Calu3 (cell line): ENCODE results near the gene TGFA. TPM values are rescaled to one million over a fixed set of nuclear protein-coding genes. Genes with fewer than 3 reads are reported as not detected.

Experiments used
- BruUV-seq: library from RNA; stranded (reverse); fragments of 400-500 nt; replicated peaks from 2 replicates; lab custom pipeline; 2021; lab: Mats Ljungman, UMichigan
- CTCF ChIA-PET: fragments of 300-600 bp; sonication (Branson Sonifier 250); formaldehyde crosslinking; loops from one replicate; lab custom pipeline; 2022; ENCODE audit warnings: antibody characterized with exemption; lab: Charles Lee
- DNase-seq: peaks from one replicate; pipeline ENCODE4 v3.0.0; 2022
- H3K27ac Mint-ChIP-seq: one replicate; pipeline ENCODE4 v1.8.0; 2022; ENCODE audit warnings: mixed read lengths; ENCODE audit not compliant: unreplicated experiment
- H3K27me3 Mint-ChIP-seq: one replicate; pipeline ENCODE4 v1.8.0; 2022; ENCODE audit warnings: mixed read lengths; ENCODE audit not compliant: unreplicated experiment
- H3K36me3 Mint-ChIP-seq: one replicate; pipeline ENCODE4 v1.8.0; 2022; ENCODE audit warnings: mild to moderate bottlenecking, moderate library complexity, mixed read lengths; ENCODE audit not compliant: insufficient read depth, unreplicated experiment
- H3K4me1 Mint-ChIP-seq: one replicate; pipeline ENCODE4 v1.8.0; 2022; ENCODE audit warnings: mild to moderate bottlenecking, low read depth, mixed read lengths; ENCODE audit not compliant: unreplicated experiment
- H3K4me3 Mint-ChIP-seq: one replicate; pipeline ENCODE4 v1.8.0; 2022; ENCODE audit warnings: mild to moderate bottlenecking, low read depth, moderate library complexity, mixed read lengths; ENCODE audit not compliant: unreplicated experiment
- H3K9me3 Mint-ChIP-seq: one replicate; pipeline ENCODE4 v1.8.0; 2022; ENCODE audit warnings: low read depth, mixed read lengths; ENCODE audit not compliant: unreplicated experiment
- CTCF ChIP-seq: fragments of 200-600 bp; IDR thresholded peaks from one replicate; pipeline ENCODE4 v1.8.0; 2022; ENCODE audit warnings: antibody characterized with exemption; ENCODE audit not compliant: unreplicated experiment
- intact Hi-C: fragments of 100-400 bp; cut with micrococcal nuclease; formaldehyde crosslinking; loops from one replicate; pipeline ENCODE4 v1.10.0; 2022; ENCODE audit not compliant: unreplicated experiment
- total RNA-seq: library from RNA; stranded (reverse); gene quantifications from 2 replicates; pipeline ENCODE4 v1.2.3, GENCODE V29; 2022

The TGFA gene
- total RNA-seq, 1 experiment from 2014 or later = 80.0 TPM

- no peak for DNase-seq
- peaks cover 24% of the 10 kb centered on the region for H3K36me3 Mint-ChIP-seq
- H3K4me1 Mint-ChIP-seq = peaks cover 16% of the 10 kb centered on the region
- no peak overlapping the region for H3K27ac Mint-ChIP-seq
- H3K4me3 Mint-ChIP-seq = no peak overlapping the region
- TF ChIP-seq CTCF = no peak
- intact Hi-C loops = no loop called here
- BruUV-seq = no TSS peak
- no peaks in the 10 kb centered on the region for H3K27me3 Mint-ChIP-seq
- CTCF ChIA-PET = no interaction called here
- H3K9me3 Mint-ChIP-seq = no peaks in the 10 kb centered on the region
Observed at GRCh38 chr2:70461414-70461813, 92.2 kb downstream of the TGFA start.

DNA sequence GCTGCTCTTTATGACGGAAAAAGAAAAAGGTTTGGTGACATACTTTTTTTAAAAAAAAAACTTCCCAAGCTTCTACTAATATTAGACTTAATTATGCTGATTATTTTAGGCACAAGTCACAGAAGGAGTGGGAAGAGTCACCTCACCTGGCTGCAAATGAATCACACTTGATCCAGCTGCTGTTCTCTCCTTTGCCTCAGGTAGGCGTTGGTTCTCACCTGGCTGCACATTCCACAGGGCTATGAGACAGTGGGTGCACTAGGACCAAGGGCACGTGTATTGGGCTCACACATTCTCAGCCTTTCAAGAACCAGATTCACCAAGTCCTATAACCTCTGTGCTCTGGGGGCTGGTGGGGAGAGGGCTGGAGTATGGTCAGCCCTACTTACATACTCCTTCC lies 93.3 kb downstream of the TGFA start:
- H3K27me3 Mint-ChIP-seq = no peaks in the 10 kb centered on the region
- peaks cover 16% of the 10 kb centered on the region for H3K4me1 Mint-ChIP-seq
- H3K36me3 Mint-ChIP-seq = peaks cover 31% of the 10 kb centered on the region
- DNase-seq = no peak
- no TSS peak for BruUV-seq
- intact Hi-C loops = no loop called here
- no peaks in the 10 kb centered on the region for H3K9me3 Mint-ChIP-seq
- CTCF ChIA-PET = interaction anchor here (0.6 kb wide), 1 partner anchor 10 kb away, joined by 7 read pairs; no protein-coding TSS in a partner anchor
- no peak overlapping the region for H3K27ac Mint-ChIP-seq
- H3K4me3 Mint-ChIP-seq = no peak overlapping the region
- no peak for TF ChIP-seq CTCF

DNA sequence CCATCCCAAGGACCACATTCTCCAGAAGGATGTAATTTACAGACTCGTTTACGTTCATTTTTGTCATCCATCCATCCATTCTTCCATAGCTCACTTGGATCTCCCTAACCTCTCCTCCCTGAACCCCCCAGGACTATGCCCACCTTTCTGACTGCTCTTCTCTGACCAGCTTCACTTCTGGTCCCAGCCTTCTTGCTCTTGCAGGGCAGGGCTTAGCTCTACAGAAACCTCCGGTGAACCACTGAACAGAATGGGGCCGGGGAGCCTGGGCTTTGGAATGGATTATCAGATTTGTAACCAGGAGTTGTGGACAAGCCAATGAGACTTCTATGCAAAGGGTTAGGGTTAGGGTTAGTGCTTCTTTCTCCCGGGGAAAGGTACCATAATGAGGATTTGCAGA lies 95.0 kb downstream of the TGFA start:
- Mint-ChIP-seq H3K27ac (no peak overlapping the region), H3K9me3 (no peaks in the 10 kb centered on the region), H3K4me3 (no peak overlapping the region), H3K36me3 (peaks cover 31% of the 10 kb centered on the region), H3K27me3 (no peaks in the 10 kb centered on the region), H3K4me1 (peaks cover 2% of the 10 kb centered on the region)
- CTCF ChIA-PET = no interaction called here
- intact Hi-C loops = no loop called here
- BruUV-seq = no TSS peak
- DNase-seq = no peak
- TF ChIP-seq CTCF = no peak

DNA sequence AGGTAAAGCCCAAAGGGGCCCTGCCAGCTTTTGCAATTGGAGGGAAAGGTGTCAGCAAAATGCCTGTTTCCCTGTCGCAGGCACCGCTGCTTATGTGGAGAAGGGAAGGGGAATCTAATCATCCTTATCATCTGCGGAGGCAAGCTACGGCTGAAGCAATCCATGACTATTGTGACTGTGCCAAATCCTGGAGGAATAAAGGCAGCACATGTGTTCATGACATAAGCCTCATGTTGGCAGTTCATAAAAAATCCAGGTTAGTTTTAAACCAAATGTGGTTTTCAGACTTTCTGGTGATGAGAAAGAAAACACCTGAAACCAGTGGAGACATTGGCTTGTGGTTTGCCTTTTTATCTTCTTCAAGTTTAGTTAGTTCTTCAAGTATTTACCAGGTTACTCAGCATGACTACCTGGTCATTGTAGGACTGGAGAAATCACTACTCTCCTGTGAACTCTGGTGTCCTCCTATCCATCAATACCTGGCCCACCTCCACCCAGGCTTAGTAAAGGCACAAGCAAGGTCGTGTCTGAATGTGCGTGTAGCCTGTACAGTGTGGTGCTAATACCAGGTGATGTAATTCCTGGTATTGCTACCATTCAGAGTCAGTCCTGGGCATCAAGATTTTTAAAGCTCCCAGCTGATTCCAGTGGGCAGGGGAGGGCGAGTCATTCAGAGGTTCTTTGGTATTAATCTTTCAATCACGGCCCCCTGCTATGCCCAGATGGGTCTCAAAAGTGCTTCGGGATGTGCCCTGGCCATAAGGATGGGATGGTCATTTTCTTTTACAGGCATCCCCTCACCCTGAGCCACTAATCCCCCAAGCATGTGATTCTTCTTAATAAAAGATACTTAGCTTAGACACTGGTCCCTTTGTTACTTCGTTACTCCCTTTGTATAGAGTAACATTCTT lies 96.8 kb downstream of the TGFA start:
- no peak for DNase-seq
- Mint-ChIP-seq H3K27me3 (no peaks in the 10 kb centered on the region), H3K4me1 (no peaks in the 10 kb centered on the region), H3K9me3 (no peaks in the 10 kb centered on the region), H3K4me3 (no peak overlapping the region), H3K27ac (no peak overlapping the region), H3K36me3 (peaks cover 29% of the 10 kb centered on the region)
- CTCF ChIA-PET = no interaction called here
- no peak for TF ChIP-seq CTCF
- intact Hi-C loops = no loop called here
- no TSS peak for BruUV-seq
